ENCODE measurements around the gene ARHGEF6. TPM values are rescaled to one million over a fixed set of nuclear protein-coding genes. Genes with fewer than 3 reads are reported as not detected.

The ARHGEF6 gene
- total RNA-seq, 4 donors from 2014 or later: 0.61 to 10.5 (median 2.9) TPM

DNA sequence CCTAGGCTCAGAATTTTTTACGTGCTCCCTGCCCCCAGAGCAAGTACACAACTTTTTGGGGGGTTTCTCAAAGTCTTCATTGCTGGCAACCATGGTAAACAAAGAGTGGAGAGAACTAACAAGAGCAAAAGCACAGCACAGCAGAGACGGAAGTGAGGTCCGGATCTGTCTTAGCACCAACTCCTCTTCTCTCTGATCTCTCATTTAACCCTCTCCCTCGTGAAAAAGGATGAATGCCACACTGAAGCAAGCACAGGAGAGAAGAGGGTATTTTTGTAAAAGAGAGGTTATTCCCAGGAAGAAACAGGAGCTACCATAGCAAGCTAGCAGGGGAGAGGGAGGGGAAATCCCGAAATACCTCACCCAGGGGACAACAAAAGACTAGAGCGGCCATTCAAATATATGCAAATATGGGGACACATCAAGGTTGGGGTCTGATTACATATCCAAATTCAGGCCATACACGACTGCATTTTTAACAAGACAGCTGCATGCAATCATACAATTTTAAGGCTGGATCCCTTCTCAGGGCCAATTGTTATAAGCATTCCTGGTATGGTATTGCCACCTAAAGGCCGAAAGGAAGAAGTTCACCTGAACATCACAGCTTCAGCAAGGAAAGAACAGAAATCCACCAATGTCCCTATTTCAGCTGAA is 86.2 kb downstream of the ARHGEF6 start:
- Histone ChIP-seq H3K27ac (no peak overlapping the region), H3K4me1 (no peaks in the 10 kb centered on the region), H3K27me3 (no peaks in the 10 kb centered on the region), H3K4me3 (no peak overlapping the region), H3K9me3 (no peaks in the 10 kb centered on the region), H3K36me3 (no peaks in the 10 kb centered on the region)
- TF ChIP-seq, protein P1, sequence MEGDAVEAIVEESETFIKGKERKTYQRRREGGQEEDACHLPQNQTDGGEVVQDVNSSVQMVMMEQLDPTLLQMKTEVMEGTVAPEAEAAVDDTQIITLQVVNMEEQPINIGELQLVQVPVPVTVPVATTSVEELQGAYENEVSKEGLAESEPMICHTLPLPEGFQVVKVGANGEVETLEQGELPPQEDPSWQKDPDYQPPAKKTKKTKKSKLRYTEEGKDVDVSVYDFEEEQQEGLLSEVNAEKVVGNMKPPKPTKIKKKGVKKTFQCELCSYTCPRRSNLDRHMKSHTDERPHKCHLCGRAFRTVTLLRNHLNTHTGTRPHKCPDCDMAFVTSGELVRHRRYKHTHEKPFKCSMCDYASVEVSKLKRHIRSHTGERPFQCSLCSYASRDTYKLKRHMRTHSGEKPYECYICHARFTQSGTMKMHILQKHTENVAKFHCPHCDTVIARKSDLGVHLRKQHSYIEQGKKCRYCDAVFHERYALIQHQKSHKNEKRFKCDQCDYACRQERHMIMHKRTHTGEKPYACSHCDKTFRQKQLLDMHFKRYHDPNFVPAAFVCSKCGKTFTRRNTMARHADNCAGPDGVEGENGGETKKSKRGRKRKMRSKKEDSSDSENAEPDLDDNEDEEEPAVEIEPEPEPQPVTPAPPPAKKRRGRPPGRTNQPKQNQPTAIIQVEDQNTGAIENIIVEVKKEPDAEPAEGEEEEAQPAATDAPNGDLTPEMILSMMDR (IDR thresholded peaks at IDR 0.05): peak in 5 of 6 experiments; percentile 46 to 64 (median 57)
- no peak for TF ChIP-seq POLR2A (IDR thresholded peaks at IDR 0.05)
- 18 to 44% methylated on average over 7 to 8 of the region's 8 CpGs for WGBS, 2 donors
- no peak for DNase-seq
- intact Hi-C loops (cut with DNase I): no loop called here

DNA sequence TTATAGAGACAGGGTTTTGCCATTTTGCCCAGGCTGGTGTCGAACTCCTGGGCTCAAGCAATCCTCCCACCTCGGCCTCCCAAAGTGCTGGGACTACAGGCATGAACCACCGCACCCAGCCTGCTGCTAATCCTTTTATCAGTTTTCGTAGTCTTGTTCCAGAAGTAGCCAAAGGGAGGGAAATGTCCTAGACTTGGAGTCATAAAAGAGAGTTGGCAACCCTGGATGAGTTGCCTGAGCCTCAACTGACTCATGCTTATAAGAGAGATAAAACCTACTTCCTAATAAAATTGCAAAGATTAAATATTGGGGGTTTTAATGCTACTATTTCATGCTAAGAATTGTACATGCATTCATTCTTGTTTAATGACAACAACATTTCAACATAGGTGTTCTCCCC is 88.5 kb downstream of the ARHGEF6 start:
- intact Hi-C loops (cut with DNase I): no loop called here
- TF ChIP-seq, protein P1 (IDR thresholded peaks at IDR 0.05): no peak
- no peak for TF ChIP-seq POLR2A (IDR thresholded peaks at IDR 0.05)

DNA sequence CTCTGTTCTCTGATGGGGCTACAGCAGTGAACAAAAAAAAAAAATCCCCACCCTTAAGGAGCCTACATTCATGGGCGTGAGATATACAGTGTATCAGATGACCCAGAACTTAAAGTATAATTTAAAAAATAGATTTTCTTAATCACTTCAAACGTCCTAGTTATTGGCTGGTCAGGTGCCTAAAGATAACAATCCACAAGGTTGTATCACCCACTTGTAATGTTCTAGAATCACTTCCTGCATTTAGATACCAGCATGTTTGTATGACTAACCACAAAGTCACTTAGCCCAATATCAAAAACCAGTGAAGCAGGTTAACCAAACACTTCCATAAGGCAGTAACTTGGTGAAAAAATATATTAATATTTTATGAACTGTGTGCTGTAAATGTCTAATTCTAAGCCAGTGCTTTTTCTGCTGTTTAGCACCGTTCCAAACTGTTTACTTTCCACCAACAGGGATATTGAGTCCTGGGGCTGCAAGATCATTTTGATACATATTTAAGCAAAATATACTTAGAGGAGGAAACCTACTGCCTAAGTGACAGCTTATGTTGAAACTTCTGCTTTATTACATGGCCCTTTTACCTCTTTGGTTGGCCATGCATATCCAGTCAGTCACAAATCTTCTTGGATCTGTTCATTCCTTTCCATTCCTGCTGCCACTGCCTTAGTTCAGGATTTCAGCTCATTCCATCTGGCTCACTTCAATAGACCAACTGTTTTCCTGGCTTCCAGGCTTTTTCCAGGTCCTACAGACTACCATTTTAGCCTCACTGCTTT is 89.5 kb downstream of the ARHGEF6 start:
- DNase-seq: no peak
- Histone ChIP-seq H3K27ac (no peak overlapping the region), H3K27me3 (no peaks in the 10 kb centered on the region), H3K36me3 (no peaks in the 10 kb centered on the region), H3K4me1 (no peaks in the 10 kb centered on the region), H3K4me3 (no peak overlapping the region), H3K9me3 (no peaks in the 10 kb centered on the region)
- WGBS, 2 donors: 39 to 71% methylated on average over 3 of the region's 3 CpGs
- TF ChIP-seq POLR2A (IDR thresholded peaks at IDR 0.05): no peak
- intact Hi-C loops (cut with DNase I): no loop called here

More for the DNA sequence above, 88.5 kb downstream of the ARHGEF6 start:
- DNase-seq: no peak
- H3K4me1 ChIP-seq: no peaks in the 10 kb centered on the region
- no peak overlapping the region for H3K27ac ChIP-seq
- no peaks in the 10 kb centered on the region for H3K36me3 ChIP-seq
- H3K27me3 ChIP-seq: no peaks in the 10 kb centered on the region
- WGBS, 2 donors: 71 to 74% methylated on average over 1 to 4 of the region's 4 CpGs
- no peak overlapping the region for H3K4me3 ChIP-seq
- no peaks in the 10 kb centered on the region for H3K9me3 ChIP-seq

DNA sequence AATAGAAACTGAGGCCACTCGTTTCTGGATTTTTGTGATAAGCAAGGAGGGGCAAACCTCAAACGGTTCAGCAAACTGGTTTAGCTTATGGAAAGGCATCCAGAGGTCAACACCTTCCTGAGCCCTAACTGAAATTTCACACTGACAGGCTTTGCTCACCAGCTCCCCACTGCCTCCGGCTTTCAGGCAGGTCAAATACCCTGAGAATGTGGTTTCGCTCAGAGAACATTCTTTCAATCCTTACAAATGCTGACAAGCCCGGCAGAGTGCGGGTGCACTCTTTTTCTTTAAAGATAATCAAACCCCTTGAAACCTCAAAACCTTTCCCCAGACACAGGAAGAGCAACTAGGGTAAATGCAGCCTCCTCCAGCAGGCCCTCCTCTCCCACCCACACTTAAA is 91.3 kb downstream of the ARHGEF6 start:
- H3K36me3 ChIP-seq: no peaks in the 10 kb centered on the region
- WGBS, 2 donors: 38 to 60% methylated on average over 2 to 6 of the region's 6 CpGs
- H3K27me3 ChIP-seq: no peaks in the 10 kb centered on the region
- DNase-seq: no peak
- TF ChIP-seq, protein P1 (IDR thresholded peaks at IDR 0.05): no peak
- no peak for TF ChIP-seq POLR2A (IDR thresholded peaks at IDR 0.05)
- H3K4me3 ChIP-seq: no peak overlapping the region
- H3K4me1 ChIP-seq: no peaks in the 10 kb centered on the region
- no peaks in the 10 kb centered on the region for H3K9me3 ChIP-seq
- intact Hi-C loops (cut with DNase I): no loop called here
- no peak overlapping the region for H3K27ac ChIP-seq

DNA sequence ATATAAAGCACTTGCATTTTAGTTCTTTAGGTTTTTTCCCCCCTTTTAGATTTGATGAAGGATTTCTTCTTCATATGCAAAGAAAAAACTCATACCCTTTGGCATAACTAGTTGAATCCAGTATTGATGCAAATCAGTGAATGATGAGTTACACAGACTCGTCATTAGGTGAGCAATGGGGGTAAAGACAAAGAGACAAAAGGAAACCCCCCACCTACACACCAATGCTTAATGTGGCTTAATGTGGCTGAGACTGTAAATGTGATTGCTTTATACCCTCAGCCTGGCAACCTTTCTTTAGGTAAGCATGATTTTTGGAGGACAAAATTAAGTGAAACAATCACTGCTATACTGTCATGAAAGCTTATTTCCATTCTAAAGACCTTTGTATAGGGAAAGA is 93.3 kb downstream of the ARHGEF6 start:
- TF ChIP-seq, protein P1 (IDR thresholded peaks at IDR 0.05): no peak
- TF ChIP-seq POLR2A (IDR thresholded peaks at IDR 0.05): no peak
- intact Hi-C loops (cut with DNase I): no loop called here

More for the DNA sequence above, 93.3 kb downstream of the ARHGEF6 start:
- H3K4me1 ChIP-seq: no peaks in the 10 kb centered on the region
- no peak overlapping the region for H3K4me3 ChIP-seq
- H3K9me3 ChIP-seq: no peaks in the 10 kb centered on the region
- 60 to 71% methylated on average over 1 of the region's 1 CpG for WGBS, 2 donors
- no peaks in the 10 kb centered on the region for H3K36me3 ChIP-seq
- H3K27ac ChIP-seq: no peak overlapping the region
- DNase-seq: no peak
- no peaks in the 10 kb centered on the region for H3K27me3 ChIP-seq
